ENCODE measurements around the gene LRIG1.
A peak's percentile ranks its signal among the peaks of the same experiment; 100 is the strongest.

Gene LRIG1, protein sequence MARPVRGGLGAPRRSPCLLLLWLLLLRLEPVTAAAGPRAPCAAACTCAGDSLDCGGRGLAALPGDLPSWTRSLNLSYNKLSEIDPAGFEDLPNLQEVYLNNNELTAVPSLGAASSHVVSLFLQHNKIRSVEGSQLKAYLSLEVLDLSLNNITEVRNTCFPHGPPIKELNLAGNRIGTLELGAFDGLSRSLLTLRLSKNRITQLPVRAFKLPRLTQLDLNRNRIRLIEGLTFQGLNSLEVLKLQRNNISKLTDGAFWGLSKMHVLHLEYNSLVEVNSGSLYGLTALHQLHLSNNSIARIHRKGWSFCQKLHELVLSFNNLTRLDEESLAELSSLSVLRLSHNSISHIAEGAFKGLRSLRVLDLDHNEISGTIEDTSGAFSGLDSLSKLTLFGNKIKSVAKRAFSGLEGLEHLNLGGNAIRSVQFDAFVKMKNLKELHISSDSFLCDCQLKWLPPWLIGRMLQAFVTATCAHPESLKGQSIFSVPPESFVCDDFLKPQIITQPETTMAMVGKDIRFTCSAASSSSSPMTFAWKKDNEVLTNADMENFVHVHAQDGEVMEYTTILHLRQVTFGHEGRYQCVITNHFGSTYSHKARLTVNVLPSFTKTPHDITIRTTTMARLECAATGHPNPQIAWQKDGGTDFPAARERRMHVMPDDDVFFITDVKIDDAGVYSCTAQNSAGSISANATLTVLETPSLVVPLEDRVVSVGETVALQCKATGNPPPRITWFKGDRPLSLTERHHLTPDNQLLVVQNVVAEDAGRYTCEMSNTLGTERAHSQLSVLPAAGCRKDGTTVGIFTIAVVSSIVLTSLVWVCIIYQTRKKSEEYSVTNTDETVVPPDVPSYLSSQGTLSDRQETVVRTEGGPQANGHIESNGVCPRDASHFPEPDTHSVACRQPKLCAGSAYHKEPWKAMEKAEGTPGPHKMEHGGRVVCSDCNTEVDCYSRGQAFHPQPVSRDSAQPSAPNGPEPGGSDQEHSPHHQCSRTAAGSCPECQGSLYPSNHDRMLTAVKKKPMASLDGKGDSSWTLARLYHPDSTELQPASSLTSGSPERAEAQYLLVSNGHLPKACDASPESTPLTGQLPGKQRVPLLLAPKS

DNA sequence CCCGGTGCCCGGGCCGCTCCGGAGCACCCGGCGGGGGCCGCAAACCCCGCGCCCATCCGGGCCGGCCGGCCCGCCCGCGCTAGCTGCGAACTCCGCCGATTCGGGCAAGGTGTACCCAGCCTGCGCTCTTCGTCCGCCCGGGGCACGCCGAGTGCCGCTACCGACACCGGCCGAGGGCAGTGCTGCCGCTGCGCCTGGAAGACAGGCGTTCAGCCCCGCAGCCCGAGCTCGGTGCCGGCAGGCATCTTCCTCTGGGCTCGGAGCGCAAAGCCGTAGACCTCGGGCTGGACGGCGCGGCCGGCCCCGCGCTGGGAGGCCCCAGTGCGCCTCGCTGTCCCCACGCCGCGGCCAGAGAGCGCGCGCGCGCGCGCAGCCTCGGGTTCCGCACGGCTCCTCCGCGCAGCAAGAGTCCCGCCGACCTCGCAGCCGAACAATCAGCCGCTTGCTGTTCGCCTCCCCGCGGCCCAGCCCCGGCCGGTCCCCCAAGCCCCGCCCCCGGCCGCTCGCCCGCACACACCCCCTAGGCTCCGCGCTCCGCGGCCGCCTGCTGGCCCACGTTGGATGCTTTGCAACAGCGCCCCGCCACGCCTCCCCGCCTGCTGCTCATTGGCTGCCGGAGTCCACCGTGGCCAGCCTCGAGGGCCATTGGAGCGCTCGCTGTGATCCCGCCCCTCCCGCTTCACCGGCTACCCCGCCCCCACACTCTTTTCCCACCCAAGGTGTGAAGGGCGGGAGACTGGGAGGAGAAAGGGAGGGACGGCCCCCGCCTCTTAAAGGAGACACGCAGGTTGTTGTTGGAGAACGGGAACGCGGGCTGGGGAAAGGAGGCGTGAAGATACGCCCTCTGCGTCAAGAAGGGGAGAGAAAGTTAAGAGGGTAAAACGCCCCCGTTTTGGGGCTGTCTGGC, at the start of gene LRIG1:
Gene LRIG1, minus strand, starts transcription at position 447 of the 907 bp plus-strand sequence. CDS start 615 bp downstream, outside the sequence.
- peak; percentile 97 for DNase-seq (ENCODE audit: low read depth in 2 of 2)

DNA sequence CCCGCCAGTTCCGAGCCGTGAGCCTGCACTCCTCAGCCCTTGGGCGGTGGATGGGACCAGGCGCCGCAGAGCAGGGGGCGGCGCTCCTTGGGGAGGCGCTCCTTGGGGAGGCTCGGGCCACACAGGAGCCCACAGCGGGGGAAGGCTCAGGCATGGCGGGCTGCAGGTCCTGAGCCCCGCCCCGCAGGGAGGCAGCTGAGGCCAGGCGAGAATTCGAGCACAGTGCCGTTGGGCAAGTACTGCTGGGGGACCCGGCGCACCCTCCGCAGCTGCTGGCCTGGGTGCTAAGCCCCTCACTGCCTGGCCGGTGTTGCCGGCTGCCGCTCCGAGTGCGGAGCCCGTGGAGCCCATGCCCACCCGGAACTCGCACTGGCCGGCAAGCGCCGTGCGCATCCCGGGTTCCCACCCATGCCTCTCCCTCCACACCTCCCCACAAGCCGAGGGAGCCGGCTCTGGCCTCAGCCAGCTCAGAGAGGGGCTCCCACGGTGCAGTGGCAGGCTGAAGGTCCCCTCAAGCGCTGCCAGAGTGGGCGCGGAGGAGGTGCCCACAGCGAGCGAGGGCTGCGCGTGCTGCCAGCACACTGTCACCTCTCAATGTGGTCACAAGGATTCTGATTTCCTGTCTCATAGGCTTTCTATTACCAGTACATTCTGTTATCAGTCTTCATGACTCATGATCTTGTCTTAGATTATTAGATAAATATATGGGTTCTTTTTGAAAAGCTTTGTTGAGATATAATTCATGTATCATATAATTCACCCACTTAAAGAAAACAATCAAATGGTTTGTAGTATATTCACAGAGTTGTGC, 44.0 kb upstream of the LRIG1 start:
- no peak for DNase-seq (ENCODE audit: low read depth in 2 of 2)

DNA sequence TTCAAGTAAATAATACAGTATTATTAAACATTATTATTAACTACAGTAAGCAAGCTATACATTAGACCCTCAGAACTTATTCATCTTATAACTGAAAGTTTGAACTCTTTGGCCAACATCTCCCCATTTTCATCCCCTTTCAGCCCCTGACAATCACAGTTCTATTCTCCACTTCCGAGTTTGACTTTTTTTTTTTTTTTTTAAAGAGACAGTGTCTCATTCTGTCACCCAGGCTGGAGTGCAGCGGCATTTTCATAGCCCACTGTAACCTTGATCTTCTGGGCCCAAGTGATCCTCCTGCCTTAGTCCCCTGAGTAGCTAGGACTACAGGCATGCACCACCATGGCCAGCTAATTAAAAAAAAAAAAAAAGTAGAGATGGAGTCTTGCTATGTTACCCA, 41.3 kb upstream of the LRIG1 start:
- no peak for DNase-seq (ENCODE audit: low read depth in 2 of 2)

DNA sequence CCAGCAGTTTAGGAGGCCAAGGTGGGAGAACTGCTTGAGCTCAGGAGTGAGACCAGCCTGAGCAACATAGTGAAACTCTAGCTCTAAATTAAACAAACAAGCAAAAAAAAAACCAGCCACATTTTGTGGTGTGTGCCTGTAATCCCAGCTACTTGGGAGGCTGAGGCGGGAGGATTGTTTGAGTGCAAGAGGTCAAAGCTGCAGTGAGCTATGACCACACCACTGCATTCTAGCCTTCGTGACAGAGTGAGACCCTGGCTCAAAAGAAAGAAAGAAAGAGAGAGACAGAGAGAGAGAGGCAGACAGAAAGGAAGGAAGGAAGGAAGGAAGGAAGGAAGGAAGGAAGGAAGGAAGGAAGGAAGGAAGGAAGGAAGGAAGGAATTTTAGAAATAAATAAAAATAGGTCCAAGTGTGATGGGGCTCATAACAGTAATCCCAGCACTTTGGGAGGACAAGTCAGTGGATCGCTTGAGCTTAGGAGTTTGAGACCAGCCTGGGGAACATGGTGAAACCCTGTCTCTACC, 38.7 kb upstream of the LRIG1 start:
- no peak for DNase-seq (ENCODE audit: low read depth in 2 of 2)

DNA sequence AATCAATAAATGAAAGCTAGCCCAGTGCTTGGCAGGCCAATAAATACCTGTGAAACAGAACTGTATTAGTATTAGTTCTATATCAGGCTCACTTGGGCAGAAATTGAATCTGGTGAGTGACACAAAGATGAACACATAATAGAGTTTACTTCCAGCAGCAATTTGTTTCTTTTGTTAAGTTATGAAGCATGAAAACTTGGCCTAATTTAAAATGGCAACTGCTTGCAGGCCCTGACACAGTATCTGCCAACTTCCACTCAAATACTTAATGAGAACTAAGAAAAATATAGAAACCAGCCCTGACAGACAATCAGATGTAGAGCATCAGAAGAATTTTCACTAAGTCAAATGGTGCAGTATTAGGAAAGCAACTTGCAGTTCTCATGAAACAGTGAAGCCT, 37.6 kb upstream of the LRIG1 start:
- DNase-seq (ENCODE audit: low read depth in 2 of 2), result no peak

DNA sequence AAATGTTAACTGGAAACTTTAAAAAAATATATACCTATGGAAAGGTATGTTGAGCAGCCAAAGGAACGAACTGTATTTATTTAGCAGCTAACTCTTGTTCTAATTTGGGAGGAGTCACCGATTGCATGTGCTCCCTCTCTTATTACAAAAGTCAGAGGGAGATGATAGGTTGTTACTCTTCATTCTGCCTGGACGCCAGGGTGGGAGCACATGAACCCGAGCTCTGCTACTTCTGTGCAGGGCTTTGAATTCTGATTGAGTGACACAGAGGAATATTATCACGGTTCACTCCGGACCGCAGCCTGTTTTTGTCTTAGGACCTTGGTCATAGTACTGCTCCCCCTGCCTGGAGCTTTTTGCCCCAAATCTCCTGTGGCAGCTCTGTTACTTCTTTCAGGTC, 36.9 kb upstream of the LRIG1 start:
- no peak for DNase-seq (ENCODE audit: low read depth in 2 of 2)

DNA sequence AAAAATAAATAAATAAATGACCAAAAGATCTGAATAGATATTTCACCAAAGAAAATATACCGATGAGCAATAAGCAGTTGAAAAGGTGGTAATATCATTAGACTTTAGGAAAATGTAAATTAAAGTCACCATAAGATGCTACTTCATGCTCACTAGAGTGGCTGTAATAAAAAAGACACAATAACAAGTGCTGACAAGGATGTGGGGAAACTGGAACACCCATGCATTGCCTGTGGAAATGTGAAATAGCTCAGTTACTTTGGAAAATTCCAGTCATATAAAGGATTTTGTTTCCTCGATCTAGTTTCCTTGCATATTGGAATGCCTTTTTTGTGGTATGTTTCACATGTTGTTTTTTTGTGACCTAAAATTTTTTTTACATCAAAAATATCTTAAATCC, 36.0 kb upstream of the LRIG1 start:
- DNase-seq (ENCODE audit: low read depth in 2 of 2), result no peak

DNA sequence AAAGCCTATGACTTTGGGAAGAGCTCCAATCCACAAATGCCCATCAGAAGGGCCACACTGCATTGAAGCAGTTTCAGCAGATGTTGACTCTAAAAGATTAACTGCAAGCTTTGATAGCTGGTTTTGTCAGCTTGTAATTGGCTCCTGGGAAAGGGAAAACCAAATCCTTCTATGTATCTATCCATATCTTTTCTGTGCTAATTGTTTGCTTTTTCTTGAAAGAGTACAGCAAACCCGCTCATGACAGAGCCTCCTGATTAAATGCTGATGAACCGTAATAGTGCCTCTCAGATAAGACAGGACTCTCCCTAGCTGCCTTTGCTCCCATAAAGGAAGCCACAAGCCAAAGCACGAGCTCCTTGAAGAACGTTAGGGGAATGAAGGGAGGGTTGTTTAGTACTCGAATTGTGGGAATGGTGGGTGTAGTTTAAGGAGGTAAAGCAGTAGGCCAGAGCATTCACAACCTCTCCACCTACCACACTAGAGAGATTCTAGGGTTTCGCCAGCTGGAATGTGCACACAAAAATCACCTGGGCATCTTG, 33.6 kb upstream of the LRIG1 start:
- DNase-seq (ENCODE audit: low read depth in 2 of 2), result no peak

DNA sequence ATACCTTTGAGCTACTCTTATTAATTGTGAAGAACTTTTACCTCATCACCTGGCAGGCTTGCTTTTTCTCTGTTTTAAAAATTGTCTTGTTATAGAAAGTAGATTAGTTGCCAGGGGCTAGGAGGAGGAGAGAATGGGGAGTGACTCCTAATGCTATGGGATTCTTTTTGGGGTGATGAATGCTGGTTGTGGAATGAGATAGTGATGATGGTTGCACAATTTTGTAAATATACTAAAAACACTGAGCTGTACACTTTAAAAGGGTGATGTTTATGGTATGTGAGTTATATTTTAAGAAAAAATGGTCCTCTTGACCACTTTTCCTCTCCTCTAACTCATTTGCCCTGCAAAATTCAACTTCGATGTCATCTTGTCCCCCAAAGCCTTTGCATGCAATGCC, 31.8 kb upstream of the LRIG1 start:
- DNase-seq (ENCODE audit: low read depth in 2 of 2), result no peak

DNA sequence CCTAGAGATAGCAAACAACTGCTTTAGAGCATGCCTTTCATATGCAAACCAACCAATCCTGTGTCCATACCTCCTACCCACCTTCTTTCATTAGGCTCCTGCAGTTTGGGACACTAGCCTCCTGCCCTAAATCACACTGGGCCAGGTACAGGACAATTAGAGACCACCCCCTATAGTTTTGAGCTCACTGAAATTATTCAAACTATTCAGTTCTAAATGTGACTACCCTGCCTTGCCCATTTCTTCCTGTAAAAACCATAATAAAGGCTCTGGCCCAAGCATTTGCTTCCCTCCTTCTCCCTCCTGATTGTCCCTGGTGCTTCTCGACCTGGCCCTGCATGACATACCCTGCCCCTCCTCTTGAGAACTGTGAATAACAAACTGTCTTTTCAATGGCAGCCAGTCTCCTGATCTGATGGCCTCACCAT, 31.4 kb upstream of the LRIG1 start:
- DNase-seq (ENCODE audit: low read depth in 2 of 2), result no peak

DNA sequence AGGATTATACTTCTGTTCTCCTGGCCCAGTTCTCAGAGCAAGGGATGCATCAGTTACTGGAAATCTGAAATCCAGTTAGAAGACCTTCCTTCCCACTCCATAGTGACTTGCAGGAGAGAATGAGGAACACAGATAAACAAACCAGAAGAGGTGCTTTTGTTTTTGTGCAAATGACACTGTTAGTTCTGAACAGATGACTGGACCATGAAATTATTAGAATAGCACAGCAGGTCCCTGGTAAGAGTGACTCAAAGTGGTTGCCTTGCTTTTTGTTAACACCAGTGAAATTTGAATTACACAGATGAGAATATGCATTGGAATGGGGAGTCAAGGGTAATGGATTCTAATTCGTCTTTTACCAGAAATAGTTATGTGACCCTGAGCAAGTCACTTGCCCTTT, 30.4 kb upstream of the LRIG1 start:
- no peak for DNase-seq (ENCODE audit: low read depth in 2 of 2)

DNA sequence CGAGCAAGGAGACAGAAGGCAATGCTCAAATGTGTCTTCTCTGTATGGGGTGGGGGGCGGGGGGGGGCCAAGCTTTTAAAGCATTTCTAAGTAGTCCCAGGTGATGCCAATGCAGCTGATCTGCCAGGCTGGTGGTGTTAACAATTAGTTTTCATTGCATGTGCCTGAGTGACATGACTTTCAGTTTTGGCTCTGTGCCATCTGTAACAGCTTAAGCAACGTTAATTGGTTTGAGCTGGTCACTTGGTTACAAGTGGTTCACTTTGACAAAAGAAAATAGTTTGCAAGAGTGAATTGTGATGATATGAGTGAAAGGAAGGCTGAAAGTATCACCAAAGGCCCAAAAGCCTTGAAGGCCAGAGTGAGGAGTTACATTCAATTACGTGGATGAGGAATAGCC, 26.4 kb upstream of the LRIG1 start:
- no peak for DNase-seq (ENCODE audit: low read depth in 2 of 2)

DNA sequence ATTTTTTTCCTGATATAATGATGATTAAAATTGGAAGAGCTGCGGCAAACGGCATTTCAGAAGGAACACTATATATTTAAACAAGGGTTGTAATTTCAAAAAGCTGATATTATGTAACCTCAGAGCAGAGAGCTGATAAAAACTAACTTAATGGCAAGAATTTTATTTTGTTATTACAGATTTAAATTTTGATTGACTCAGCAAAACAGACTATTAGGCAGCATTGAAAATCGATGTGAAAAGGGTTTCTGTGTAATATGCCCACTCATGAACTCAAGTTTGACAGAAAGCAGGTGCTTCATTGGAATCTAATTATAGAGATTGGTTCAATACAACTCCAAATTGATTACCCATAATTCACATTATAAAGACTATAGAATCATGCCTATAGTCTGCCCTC, 24.9 kb upstream of the LRIG1 start:
- no peak for DNase-seq (ENCODE audit: low read depth in 2 of 2)

DNA sequence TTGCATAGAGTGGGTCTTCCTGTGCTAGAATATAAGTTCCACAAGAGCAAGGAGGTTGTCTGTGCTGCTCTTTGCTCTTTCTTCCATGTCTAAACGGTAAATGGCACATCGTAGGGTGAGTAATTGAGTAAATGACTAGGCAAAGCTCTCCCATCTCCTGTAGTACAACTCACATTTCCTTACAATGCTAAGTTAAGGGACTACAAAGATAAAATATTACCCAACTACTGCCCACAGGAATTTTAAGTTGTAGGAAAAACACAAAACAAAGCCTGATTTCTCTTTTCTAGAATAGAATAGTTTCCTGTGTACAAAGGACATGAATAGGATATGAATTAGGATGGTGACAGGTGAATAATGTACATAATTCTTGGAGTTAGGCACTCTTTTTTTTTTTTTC, 19.9 kb upstream of the LRIG1 start:
- no peak for DNase-seq (ENCODE audit: low read depth in 2 of 2)

DNA sequence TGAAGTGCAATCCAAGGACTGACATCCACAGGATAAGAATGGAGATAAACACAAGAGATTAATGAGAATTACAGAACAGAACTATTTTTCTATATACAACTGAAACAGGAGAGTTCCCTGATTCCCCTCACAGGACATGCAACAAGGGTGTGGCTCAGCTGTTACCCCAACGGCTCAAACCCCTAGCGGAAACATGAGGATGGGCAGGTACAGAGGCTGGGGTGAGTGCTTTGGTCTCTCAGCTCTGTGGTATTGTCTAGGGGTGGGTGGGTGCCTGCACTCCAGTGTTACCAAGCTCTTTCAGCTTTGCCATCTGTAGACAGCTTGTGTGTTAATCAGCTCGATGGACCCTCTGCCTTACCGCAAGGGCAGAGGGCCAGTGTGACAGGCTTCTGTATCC, 17.8 kb upstream of the LRIG1 start:
- DNase-seq (ENCODE audit: low read depth in 2 of 2), result no peak

DNA sequence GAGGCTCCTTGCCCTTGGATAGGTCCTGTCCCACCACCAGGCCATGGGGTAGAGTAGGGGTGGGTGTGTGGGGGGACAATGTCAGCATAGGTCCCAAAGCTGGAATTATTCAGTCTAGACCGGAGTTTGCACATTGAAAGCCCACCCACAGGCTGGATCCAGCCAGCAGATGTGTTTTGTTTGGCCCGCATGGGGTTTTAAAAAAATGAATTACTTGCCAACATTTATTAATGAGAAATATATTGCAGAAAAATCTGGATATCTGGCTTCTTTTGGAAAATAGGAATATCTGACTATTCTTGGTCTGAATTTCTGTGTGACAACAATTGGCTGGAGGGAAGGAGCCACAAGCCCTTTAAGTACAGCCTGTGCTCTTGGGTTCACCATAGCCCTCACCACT, 17.3 kb upstream of the LRIG1 start:
- DNase-seq (ENCODE audit: low read depth in 2 of 2), result no peak

DNA sequence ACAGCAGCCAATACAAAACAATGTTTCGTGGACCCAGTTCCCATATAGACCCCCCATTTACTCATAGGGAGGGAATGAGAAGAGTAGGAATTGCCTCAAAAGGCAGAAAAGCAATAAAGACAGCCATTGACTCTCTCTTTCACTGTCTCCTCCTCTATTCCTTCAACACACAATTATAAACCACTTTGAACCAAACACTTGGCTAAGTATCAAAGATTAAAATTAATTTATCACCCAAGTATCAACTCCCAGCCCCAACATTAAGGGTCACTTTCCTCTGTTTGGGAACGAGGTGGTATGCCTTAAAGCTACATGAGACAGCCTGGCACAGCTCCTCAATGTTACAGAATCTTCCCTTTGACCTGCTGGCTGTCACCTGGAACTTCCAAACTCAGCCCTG, 16.4 kb upstream of the LRIG1 start:
- no peak for DNase-seq (ENCODE audit: low read depth in 2 of 2)

DNA sequence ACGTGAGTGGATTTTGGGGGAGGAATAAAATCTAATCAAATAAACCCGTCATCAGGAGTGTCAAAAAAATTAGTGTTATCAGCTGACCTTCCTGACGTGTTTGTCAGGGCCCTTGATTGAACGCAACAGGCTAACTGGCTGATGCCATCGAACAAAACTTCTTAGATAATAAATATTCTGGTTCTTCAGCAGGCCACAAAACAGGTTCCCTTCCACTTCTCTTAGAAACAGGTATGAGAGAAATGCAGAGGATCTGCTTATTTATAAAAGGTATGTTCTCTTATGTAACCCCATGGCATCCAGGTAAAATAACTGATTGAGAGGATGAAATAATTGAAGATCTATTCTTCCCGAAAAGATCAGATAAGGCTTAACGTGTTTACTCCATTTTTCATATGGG, 7.6 kb upstream of the LRIG1 start:
- DNase-seq (ENCODE audit: low read depth in 2 of 2), result no peak

DNA sequence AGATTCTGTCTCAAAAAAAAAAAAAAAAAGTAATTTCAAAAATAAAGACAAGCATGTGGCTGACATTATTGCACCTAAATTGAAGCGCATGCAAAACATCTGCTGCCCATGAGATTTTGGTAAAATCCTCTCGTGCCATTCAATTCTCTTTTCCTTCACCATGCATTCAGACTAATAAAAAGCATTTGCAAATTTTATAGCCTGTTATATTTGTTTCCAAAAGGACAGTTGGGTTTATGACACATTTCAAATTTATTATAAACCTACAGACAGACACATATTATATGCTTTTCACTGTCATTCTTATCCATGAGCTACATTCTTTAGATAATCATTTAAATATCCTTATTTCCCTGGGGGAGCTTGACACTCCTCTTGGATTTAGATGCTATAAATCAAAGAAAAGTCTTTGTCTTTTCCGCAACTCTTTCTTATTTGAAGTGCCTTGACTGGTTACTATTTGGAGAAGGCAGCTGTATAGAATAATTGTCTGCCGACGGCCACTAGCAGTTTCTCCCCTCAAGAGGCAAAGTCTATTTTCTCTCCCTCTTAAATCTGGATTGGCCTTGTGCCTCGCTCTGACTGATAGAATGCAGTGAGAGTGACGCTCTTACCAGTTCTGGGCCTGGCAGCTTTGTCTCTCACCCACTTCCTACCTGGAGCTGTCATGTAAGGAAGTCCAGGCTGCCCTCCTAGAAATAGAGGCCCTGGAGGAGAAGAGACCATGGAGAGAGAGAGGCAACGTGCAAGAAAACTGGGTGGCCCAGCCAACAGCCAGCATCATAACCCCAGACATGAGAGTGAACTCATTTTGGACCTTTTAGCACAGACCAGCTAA, 6.8 kb upstream of the LRIG1 start:
- no peak for DNase-seq (ENCODE audit: low read depth in 2 of 2)
